ENCODE data around the gene HACL1. TPM values are rescaled to one million over a fixed set of nuclear protein-coding genes. Genes with fewer than 3 reads are reported as not detected.

Gene HACL1
- total RNA-seq, 4 donors from 2014 or later: 19.3 to 27.0 (median 22.0) TPM

GRCh38 chr3:15581471-15582394 is 19.6 kb downstream of the HACL1 start:
- Histone ChIP-seq H3K27ac (replicated peaks in 1 of 4) (no peak overlapping the region), H3K4me3 (no peak overlapping the region), H3K9me3 (no peaks in the 10 kb centered on the region), H3K4me1 (peaks cover 0 to 11% (median 7%) of the 10 kb centered on the region in 4 donors), H3K27me3 (no peaks in the 10 kb centered on the region), H3K36me3 (peaks cover 16 to 94% (median 62%) of the 10 kb centered on the region in 4 donors)
- TF ChIP-seq EP300 (IDR thresholded peaks at IDR 0.05) (no peak), POLR2AphosphoS5 (IDR thresholded peaks at IDR 0.05) (no peak), CTCF (IDR thresholded peaks at IDR 0.05) (no peak), POLR2A (IDR thresholded peaks at IDR 0.05; ENCODE audit: low read depth) (no peak)
- intact Hi-C loops (cut with DNase I): no loop called here
- 88% methylated on average over 3 of the region's 3 CpGs for WGBS
- no peak for DNase-seq (ENCODE audit: extremely low spot score)

GRCh38 chr3:15579051-15579450 is 22.3 kb downstream of the HACL1 start:
- no peaks in the 10 kb centered on the region for H3K27me3 ChIP-seq
- no peaks in the 10 kb centered on the region for H3K9me3 ChIP-seq
- no peak overlapping the region for H3K4me3 ChIP-seq
- intact Hi-C loops (cut with DNase I): no loop called here
- peaks cover 13 to 78% (median 46%) of the 10 kb centered on the region in 4 donors for H3K36me3 ChIP-seq
- TF ChIP-seq EP300 (IDR thresholded peaks at IDR 0.05) (no peak), POLR2A (IDR thresholded peaks at IDR 0.05; ENCODE audit: low read depth) (no peak), CTCF (IDR thresholded peaks at IDR 0.05) (no peak), POLR2AphosphoS5 (IDR thresholded peaks at IDR 0.05) (no peak)
- peaks cover 0 to 11% (median 7%) of the 10 kb centered on the region in 4 donors for H3K4me1 ChIP-seq
- WGBS: 76% methylated on average over 2 of the region's 2 CpGs
- no peak for DNase-seq (ENCODE audit: extremely low spot score)
- peak overlapping the region in 1 of 4 donors; percentile 0 for H3K27ac ChIP-seq (replicated peaks in 1 of 4)

- no peak for TF ChIP-seq POLR2A (IDR thresholded peaks at IDR 0.05; ENCODE audit: low read depth)
- TF ChIP-seq CTCF (IDR thresholded peaks at IDR 0.05): no peak
- TF ChIP-seq EP300 (IDR thresholded peaks at IDR 0.05): no peak
- no peak for TF ChIP-seq POLR2AphosphoS5 (IDR thresholded peaks at IDR 0.05)
- intact Hi-C loops (cut with DNase I): no loop called here
- peaks cover 0 to 11% (median 7%) of the 10 kb centered on the region in 4 donors for H3K4me1 ChIP-seq
- no peak overlapping the region for H3K4me3 ChIP-seq
- H3K36me3 ChIP-seq: peaks cover 10 to 78% (median 49%) of the 10 kb centered on the region in 4 donors
- no peaks in the 10 kb centered on the region for H3K9me3 ChIP-seq
- no peaks in the 10 kb centered on the region for H3K27me3 ChIP-seq
- peak overlapping the region in 1 of 4 donors; percentile 0 for H3K27ac ChIP-seq (replicated peaks in 1 of 4)
- DNase-seq (ENCODE audit: extremely low spot score): no peak
- WGBS: 47% methylated on average over 3 of the region's 3 CpGs
Measured at GRCh38 chr3:15578289-15578867, 23.0 kb downstream of the HACL1 start.

DNA sequence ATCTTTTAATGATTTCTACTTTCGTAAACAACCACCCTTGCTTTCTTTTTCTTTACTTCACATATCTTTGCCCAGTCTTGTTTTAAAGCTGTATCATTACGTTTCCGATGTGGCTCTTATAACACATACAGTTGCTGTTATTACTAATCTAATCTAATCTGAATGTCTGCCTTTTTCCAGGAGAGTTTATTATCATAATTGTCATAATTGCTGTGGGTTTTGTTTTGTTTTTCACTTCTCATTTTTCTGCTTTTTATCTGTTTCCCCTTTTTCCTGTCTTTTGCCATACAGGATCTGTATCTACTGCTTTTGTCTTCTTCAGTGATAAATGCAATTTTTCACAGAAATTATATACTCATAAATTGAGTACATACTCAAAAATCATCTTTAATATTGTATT is 24.9 kb downstream of the HACL1 start:
- Histone ChIP-seq H3K27ac (replicated peaks in 1 of 4) (no peak overlapping the region), H3K9me3 (no peaks in the 10 kb centered on the region), H3K36me3 (peaks cover 9 to 74% (median 53%) of the 10 kb centered on the region in 4 donors), H3K4me1 (peaks cover 0 to 11% (median 7%) of the 10 kb centered on the region in 4 donors), H3K27me3 (no peaks in the 10 kb centered on the region), H3K4me3 (no peak overlapping the region)
- TF ChIP-seq POLR2AphosphoS5 (IDR thresholded peaks at IDR 0.05) (no peak), POLR2A (IDR thresholded peaks at IDR 0.05; ENCODE audit: low read depth) (no peak), CTCF (IDR thresholded peaks at IDR 0.05) (no peak), EP300 (IDR thresholded peaks at IDR 0.05) (no peak)
- DNase-seq (ENCODE audit: extremely low spot score): no peak
- intact Hi-C loops (cut with DNase I): no loop called here
- 81% methylated on average over 3 of the region's 3 CpGs for WGBS
